Measurements from ENCODE around the gene NUP155.

Gene NUP155

DNA sequence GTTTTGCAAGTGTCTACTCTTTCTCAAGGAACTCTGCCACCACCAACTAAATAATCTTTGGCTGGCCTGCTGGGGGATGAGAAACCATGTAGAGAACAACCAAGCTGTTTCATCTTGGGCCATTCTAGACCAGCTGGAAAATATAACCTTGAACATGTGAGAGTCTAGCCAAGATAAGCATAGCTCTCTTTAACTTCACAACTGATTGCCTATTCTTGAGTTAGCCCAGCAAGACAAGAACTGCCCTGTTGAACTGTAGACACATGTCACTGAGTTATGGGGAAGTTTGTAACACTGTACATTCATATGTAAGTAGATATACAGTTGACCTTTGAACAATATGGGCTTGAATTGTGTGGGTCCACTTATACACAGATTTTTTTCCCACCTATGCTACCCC is 44.4 kb downstream of the NUP155 start:
- Histone ChIP-seq H3K9me3 (ENCODE audit: control extremely low read depth in 1 of 5, control insufficient read depth in 4 of 5, insufficient read depth in 2 of 5, low read depth in 1 of 5, low read length in 4 of 5) (no peaks in the 10 kb centered on the region), H3K27me3 (replicated peaks in 2 of 5; ENCODE audit: control insufficient read depth in 4 of 5, insufficient read depth in 5 of 5, low read length in 4 of 5) (no peaks in the 10 kb centered on the region), H3K36me3 (ENCODE audit: control insufficient read depth in 4 of 4, insufficient read depth in 4 of 4, low read length in 3 of 4) (peaks cover 24 to 79% (median 51%) of the 10 kb centered on the region in 4 experiments), H3K27ac (ENCODE audit: insufficient read depth in 1 of 2, low read depth in 1 of 2, low read length in 2 of 2, poor library complexity in 1 of 2, severe bottlenecking in 2 of 2) (no peak overlapping the region), H3K4me1 (ENCODE audit: control extremely low read depth in 1 of 4, control insufficient read depth in 4 of 4, insufficient read depth in 4 of 4, low read length in 3 of 4) (no peaks in the 10 kb centered on the region), H3K4me3 (ENCODE audit: control insufficient read depth in 1 of 7, extremely low read depth in 1 of 7, insufficient read depth in 4 of 7, low read depth in 2 of 7, low read length in 6 of 7) (no peak overlapping the region)
- ChIA-PET POLR2A (no interaction called here), CTCF (interaction anchor here (0.6 to 1.2 kb wide), 2 partner anchors 18 to 37 kb away, joined by 3 to 4 read pairs; no protein-coding TSS in a partner anchor)
- DNase-seq, result no peak

DNA sequence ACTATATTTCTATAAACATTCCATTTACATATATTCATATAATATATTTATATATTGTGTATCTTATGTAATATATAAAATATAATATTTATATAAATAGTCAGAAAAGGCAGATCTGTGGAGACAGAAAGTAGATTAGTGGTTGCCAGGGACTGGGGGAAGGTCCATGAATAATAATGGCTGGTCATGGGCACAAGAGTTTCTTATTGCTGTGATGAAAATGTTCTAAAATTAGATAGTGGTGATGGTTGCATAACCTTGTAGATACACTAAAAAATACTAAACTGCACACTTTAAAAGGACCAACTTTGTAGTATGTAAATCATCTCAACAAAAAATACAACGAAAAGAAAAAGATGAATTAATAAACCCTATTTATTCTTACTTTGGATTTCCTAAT is 47.3 kb downstream of the NUP155 start:
- 100% methylated on average over 1 of the region's 1 CpG for WGBS (ENCODE audit: insufficient coverage)
- ChIA-PET CTCF (no interaction called here), POLR2A (no interaction called here)
- no peaks in the 10 kb centered on the region for H3K27me3 ChIP-seq (replicated peaks in 2 of 5; ENCODE audit: control insufficient read depth in 4 of 5, insufficient read depth in 5 of 5, low read length in 4 of 5)
- no peak for DNase-seq
- H3K27ac ChIP-seq (ENCODE audit: insufficient read depth in 1 of 2, low read depth in 1 of 2, low read length in 2 of 2, poor library complexity in 1 of 2, severe bottlenecking in 2 of 2), result no peak overlapping the region
- peaks cover 18 to 78% (median 51%) of the 10 kb centered on the region in 4 experiments for H3K36me3 ChIP-seq (ENCODE audit: control insufficient read depth in 4 of 4, insufficient read depth in 4 of 4, low read length in 3 of 4)
- H3K9me3 ChIP-seq (ENCODE audit: control extremely low read depth in 1 of 5, control insufficient read depth in 4 of 5, insufficient read depth in 2 of 5, low read depth in 1 of 5, low read length in 4 of 5), result no peaks in the 10 kb centered on the region
- no peak overlapping the region for H3K4me3 ChIP-seq (ENCODE audit: control insufficient read depth in 1 of 7, extremely low read depth in 1 of 7, insufficient read depth in 4 of 7, low read depth in 2 of 7, low read length in 6 of 7)
- no peaks in the 10 kb centered on the region for H3K4me1 ChIP-seq (ENCODE audit: control extremely low read depth in 1 of 4, control insufficient read depth in 4 of 4, insufficient read depth in 4 of 4, low read length in 3 of 4)

DNA sequence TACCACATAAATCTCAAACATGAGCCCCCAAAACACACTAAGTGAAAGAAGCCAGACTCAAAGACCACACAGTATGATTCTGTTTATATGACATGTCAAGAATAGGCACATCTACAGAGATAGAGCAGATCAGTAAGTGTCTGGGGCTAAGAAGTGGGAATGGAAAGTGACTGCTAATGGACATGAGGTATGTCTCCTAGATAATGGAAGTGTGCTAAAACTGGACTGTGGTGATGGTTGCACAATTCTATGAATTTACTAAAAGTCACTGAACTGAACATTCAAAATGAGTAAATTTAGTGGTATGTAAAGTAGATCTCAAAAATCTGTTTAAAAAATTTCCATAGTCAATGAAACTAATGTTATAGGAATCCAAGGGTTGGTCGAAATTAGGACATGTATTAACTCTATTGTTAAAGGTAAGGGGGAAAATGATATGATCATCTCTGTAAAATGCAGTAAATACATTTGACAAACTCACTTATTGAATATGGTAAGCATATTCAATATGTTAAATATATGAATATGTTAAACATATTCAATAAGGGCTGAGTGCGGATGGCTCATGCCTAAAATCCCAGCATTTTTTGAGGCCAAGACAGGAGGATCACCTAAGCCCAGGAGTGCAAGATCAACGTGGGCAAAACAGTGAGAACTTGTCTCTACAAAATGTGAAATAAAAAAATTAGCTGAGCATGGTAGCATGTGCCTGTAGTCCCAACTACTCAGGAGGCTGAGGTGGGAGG is 51.7 kb downstream of the NUP155 start:
- CTCF ChIA-PET, result no interaction called here

DNA sequence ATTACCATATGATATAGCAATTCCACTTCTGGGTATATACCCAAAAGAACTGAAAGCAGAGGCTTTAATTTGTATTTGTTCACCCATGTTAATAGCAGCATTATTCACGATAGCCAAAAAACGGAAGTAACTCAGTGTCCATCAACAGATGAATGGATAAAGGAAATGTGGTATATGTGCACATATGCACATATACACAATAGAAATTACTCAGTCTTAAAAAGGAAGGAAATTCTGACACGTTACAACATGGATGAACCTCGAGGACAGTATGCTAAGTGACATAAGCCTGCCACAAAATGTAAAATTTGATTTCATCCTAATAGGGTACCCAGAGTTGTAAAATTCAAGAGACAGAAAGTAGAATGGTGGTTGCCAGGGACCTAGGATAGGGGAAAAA is 54.9 kb downstream of the NUP155 start:
- ChIA-PET POLR2A (no interaction called here), CTCF (no interaction called here)
- Histone ChIP-seq H3K4me1 (ENCODE audit: control extremely low read depth in 1 of 4, control insufficient read depth in 4 of 4, insufficient read depth in 4 of 4, low read length in 3 of 4) (peaks cover 0 to 8% (median 2%) of the 10 kb centered on the region in 4 experiments), H3K9me3 (ENCODE audit: control extremely low read depth in 1 of 5, control insufficient read depth in 4 of 5, insufficient read depth in 2 of 5, low read depth in 1 of 5, low read length in 4 of 5) (no peaks in the 10 kb centered on the region), H3K27me3 (replicated peaks in 2 of 5; ENCODE audit: control insufficient read depth in 4 of 5, insufficient read depth in 5 of 5, low read length in 4 of 5) (no peaks in the 10 kb centered on the region), H3K27ac (ENCODE audit: insufficient read depth in 1 of 2, low read depth in 1 of 2, low read length in 2 of 2, poor library complexity in 1 of 2, severe bottlenecking in 2 of 2) (no peak overlapping the region), H3K4me3 (ENCODE audit: control insufficient read depth in 1 of 7, extremely low read depth in 1 of 7, insufficient read depth in 4 of 7, low read depth in 2 of 7, low read length in 6 of 7) (no peak overlapping the region), H3K36me3 (ENCODE audit: control insufficient read depth in 4 of 4, insufficient read depth in 4 of 4, low read length in 3 of 4) (peaks cover 24 to 76% (median 44%) of the 10 kb centered on the region in 4 experiments)
- DNase-seq, result no peak
- 100% methylated on average over 1 of the region's 4 CpGs for WGBS (ENCODE audit: insufficient coverage)

More for the DNA sequence above, 51.7 kb downstream of the NUP155 start:
- no peak for DNase-seq
- Histone ChIP-seq H3K36me3 (ENCODE audit: control insufficient read depth in 4 of 4, insufficient read depth in 4 of 4, low read length in 3 of 4) (peaks cover 16 to 65% (median 38%) of the 10 kb centered on the region in 4 experiments), H3K4me1 (ENCODE audit: control extremely low read depth in 1 of 4, control insufficient read depth in 4 of 4, insufficient read depth in 4 of 4, low read length in 3 of 4) (peaks cover 0 to 8% (median 2%) of the 10 kb centered on the region in 4 experiments), H3K4me3 (ENCODE audit: control insufficient read depth in 1 of 7, extremely low read depth in 1 of 7, insufficient read depth in 4 of 7, low read depth in 2 of 7, low read length in 6 of 7) (no peak overlapping the region), H3K27me3 (replicated peaks in 2 of 5; ENCODE audit: control insufficient read depth in 4 of 5, insufficient read depth in 5 of 5, low read length in 4 of 5) (no peaks in the 10 kb centered on the region), H3K9me3 (ENCODE audit: control extremely low read depth in 1 of 5, control insufficient read depth in 4 of 5, insufficient read depth in 2 of 5, low read depth in 1 of 5, low read length in 4 of 5) (no peaks in the 10 kb centered on the region), H3K27ac (ENCODE audit: insufficient read depth in 1 of 2, low read depth in 1 of 2, low read length in 2 of 2, poor library complexity in 1 of 2, severe bottlenecking in 2 of 2) (no peak overlapping the region)
- POLR2A ChIA-PET, result no interaction called here
- 100% methylated on average over 2 of the region's 3 CpGs for WGBS (ENCODE audit: insufficient coverage)

DNA sequence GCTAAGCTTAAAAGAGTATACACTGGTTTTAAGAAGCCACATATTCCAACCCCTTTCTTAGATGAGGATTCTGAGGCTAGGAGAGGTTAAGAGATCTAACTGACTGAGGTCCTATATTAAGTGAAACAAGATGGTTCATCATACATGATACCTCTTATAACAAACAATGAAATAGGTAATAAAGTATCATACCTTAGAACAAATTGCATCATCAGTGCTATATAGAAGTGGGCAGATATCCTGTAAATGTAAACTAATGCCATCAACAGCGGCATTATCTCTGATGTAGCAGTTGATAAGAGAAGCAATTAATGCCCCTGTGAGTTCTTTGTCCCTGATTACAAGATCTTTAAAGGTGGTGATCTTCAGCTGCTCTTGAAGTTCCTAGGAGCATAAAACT is 60.5 kb downstream of the NUP155 start:
- no peaks in the 10 kb centered on the region for H3K9me3 ChIP-seq (ENCODE audit: control extremely low read depth in 1 of 5, control insufficient read depth in 4 of 5, insufficient read depth in 2 of 5, low read depth in 1 of 5, low read length in 4 of 5)
- ChIA-PET CTCF (no interaction called here), POLR2A (no interaction called here)
- no peaks in the 10 kb centered on the region for H3K27me3 ChIP-seq (replicated peaks in 2 of 5; ENCODE audit: control insufficient read depth in 4 of 5, insufficient read depth in 5 of 5, low read length in 4 of 5)
- H3K36me3 ChIP-seq (ENCODE audit: control insufficient read depth in 4 of 4, insufficient read depth in 4 of 4, low read length in 3 of 4), result peaks cover 16 to 80% (median 50%) of the 10 kb centered on the region in 4 experiments
- no peak overlapping the region for H3K27ac ChIP-seq (ENCODE audit: insufficient read depth in 1 of 2, low read depth in 1 of 2, low read length in 2 of 2, poor library complexity in 1 of 2, severe bottlenecking in 2 of 2)
- H3K4me3 ChIP-seq (ENCODE audit: control insufficient read depth in 1 of 7, extremely low read depth in 1 of 7, insufficient read depth in 4 of 7, low read depth in 2 of 7, low read length in 6 of 7), result no peak overlapping the region
- no peak for DNase-seq
- no peaks in the 10 kb centered on the region for H3K4me1 ChIP-seq (ENCODE audit: control extremely low read depth in 1 of 4, control insufficient read depth in 4 of 4, insufficient read depth in 4 of 4, low read length in 3 of 4)
- WGBS (ENCODE audit: insufficient coverage), result no CpG with 5 or more reads among the region's 1 CpG

DNA sequence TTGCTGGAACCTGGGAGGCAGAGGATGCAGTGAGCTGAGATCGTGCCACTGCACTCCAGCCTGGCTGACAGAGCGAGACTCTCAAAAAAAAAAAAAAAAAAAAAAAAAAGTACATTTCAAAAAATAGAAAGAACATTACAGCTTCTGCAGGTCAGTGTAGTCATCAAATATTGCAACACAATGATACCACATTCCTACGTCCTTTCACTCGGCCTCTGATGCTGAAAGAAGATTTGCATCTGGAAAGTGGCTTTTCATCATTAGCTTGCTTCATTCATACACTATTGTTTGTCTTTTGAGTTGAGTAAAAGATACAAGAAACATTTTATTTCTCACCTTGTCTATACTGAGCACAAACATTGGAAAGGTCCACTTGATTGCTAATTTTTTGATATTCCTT is 62.1 kb downstream of the NUP155 start:
- Histone ChIP-seq H3K9me3 (ENCODE audit: control extremely low read depth in 1 of 5, control insufficient read depth in 4 of 5, insufficient read depth in 2 of 5, low read depth in 1 of 5, low read length in 4 of 5) (no peaks in the 10 kb centered on the region), H3K27me3 (replicated peaks in 2 of 5; ENCODE audit: control insufficient read depth in 4 of 5, insufficient read depth in 5 of 5, low read length in 4 of 5) (no peaks in the 10 kb centered on the region), H3K4me3 (ENCODE audit: control insufficient read depth in 1 of 7, extremely low read depth in 1 of 7, insufficient read depth in 4 of 7, low read depth in 2 of 7, low read length in 6 of 7) (no peak overlapping the region), H3K27ac (ENCODE audit: insufficient read depth in 1 of 2, low read depth in 1 of 2, low read length in 2 of 2, poor library complexity in 1 of 2, severe bottlenecking in 2 of 2) (no peak overlapping the region), H3K36me3 (ENCODE audit: control insufficient read depth in 4 of 4, insufficient read depth in 4 of 4, low read length in 3 of 4) (peaks cover 8 to 81% (median 53%) of the 10 kb centered on the region in 4 experiments), H3K4me1 (ENCODE audit: control extremely low read depth in 1 of 4, control insufficient read depth in 4 of 4, insufficient read depth in 4 of 4, low read length in 3 of 4) (no peaks in the 10 kb centered on the region)
- CTCF ChIA-PET, result interaction anchor here (0.8 kb wide), 1 partner anchor 18 kb away, joined by 4 read pairs; no protein-coding TSS in a partner anchor
- no peak for DNase-seq
- no CpG with 5 or more reads among the region's 4 CpGs for WGBS (ENCODE audit: insufficient coverage)
- POLR2A ChIA-PET, result no interaction called here

DNA sequence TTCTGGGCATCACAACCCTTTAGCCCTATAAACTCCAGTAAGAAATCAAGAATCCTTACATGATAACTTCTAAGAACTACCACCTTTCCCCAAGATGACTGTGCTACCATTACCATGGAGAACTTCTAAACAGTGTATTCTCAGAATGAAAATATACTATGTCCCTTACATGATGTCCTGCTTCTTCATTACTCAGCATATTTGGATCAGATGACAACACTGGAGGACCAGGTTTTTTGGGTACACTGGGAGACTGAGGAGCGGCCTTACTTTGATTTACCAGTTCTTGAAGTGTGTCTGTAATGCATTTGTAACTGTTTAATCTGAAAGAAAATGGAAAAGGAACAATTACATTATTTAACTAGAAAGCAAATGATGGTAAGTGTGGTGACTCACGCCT is 66.0 kb downstream of the NUP155 start:
- CTCF ChIA-PET, result interaction anchor here (0.7 kb wide), 1 partner anchor 56 kb away, joined by 3 read pairs; the partner anchor contains the start of gene CPLANE1
- Histone ChIP-seq H3K27me3 (replicated peaks in 2 of 5; ENCODE audit: control insufficient read depth in 4 of 5, insufficient read depth in 5 of 5, low read length in 4 of 5) (no peaks in the 10 kb centered on the region), H3K9me3 (ENCODE audit: control extremely low read depth in 1 of 5, control insufficient read depth in 4 of 5, insufficient read depth in 2 of 5, low read depth in 1 of 5, low read length in 4 of 5) (no peaks in the 10 kb centered on the region), H3K4me3 (ENCODE audit: control insufficient read depth in 1 of 7, extremely low read depth in 1 of 7, insufficient read depth in 4 of 7, low read depth in 2 of 7, low read length in 6 of 7) (no peak overlapping the region), H3K4me1 (ENCODE audit: control extremely low read depth in 1 of 4, control insufficient read depth in 4 of 4, insufficient read depth in 4 of 4, low read length in 3 of 4) (no peaks in the 10 kb centered on the region), H3K36me3 (ENCODE audit: control insufficient read depth in 4 of 4, insufficient read depth in 4 of 4, low read length in 3 of 4) (peaks cover 15 to 84% (median 52%) of the 10 kb centered on the region in 4 experiments), H3K27ac (ENCODE audit: insufficient read depth in 1 of 2, low read depth in 1 of 2, low read length in 2 of 2, poor library complexity in 1 of 2, severe bottlenecking in 2 of 2) (no peak overlapping the region)
- DNase-seq, result no peak
- POLR2A ChIA-PET, result no interaction called here
- 100% methylated on average over 1 of the region's 2 CpGs for WGBS (ENCODE audit: insufficient coverage)

Measured in common myeloid progenitor, CD34-positive (primary cell).